Gastroesophageal sphincter (tissue), 4 donors: ENCODE results near the gene BPI. TPM values are rescaled to one million over a fixed set of nuclear protein-coding genes. Genes with fewer than 3 reads are reported as not detected.
A peak's percentile ranks its signal among the peaks of the same experiment; 100 is the strongest.

ENCODE experiments used
- ATAC-seq: fragments of 150-250 bp; one replicate; pipeline ENCODE4 v1.9.1; 2016; ENCODE audit warnings: mild to moderate bottlenecking, moderate library complexity
- H3K27ac ChIP-seq, 4 donors: fragments of 200-600 bp; sonication (generic) in 3 of 4; 1 replicate in 3 of 4; 2 replicates in 1 of 4; pipeline ENCODE4 v1.5.1; 2016 to 2019
- H3K27me3 ChIP-seq: fragments of 200-600 bp; sonication (generic); one replicate; pipeline ENCODE4 v1.5.1; 2019
- H3K36me3 ChIP-seq, 2 donors: fragments of 200-600 bp; sonication (generic); one replicate each; pipeline ENCODE4 v1.5.1; 2019; ENCODE audit warnings: control low read depth in 1 of 2
- H3K4me1 ChIP-seq, 3 donors: fragments of 200-600 bp; sonication (generic); 1 replicate in 2 of 3; 2 replicates in 1 of 3; pipeline ENCODE4 v1.5.1; 2016 to 2019; ENCODE audit warnings: control low read depth in 2 of 3
- H3K4me3 ChIP-seq, 2 donors: fragments of 200-600 bp; sonication (generic); one replicate each; pipeline ENCODE4 v1.5.1; 2019; ENCODE audit warnings: mild to moderate bottlenecking in 1 of 2, moderate library complexity in 1 of 2
- H3K9me3 ChIP-seq, 3 donors: fragments of 200-600 bp; sonication (generic); one replicate each; pipeline ENCODE4 v1.5.1; 2017 to 2019; ENCODE audit warnings: control low read depth in 2 of 3
- CTCF ChIP-seq, 4 experiments: fragments of 200-600 bp in 2 of 4; fragments of 450-650 bp in 2 of 4; sonication (generic) in 1 of 4; IDR thresholded peaks; one replicate each; pipeline ENCODE4 v1.5.1; 2017 to 2019; ENCODE audit warnings: antibody characterized with exemption in 4 of 4, mild to moderate bottlenecking in 2 of 4, moderate library complexity in 2 of 4
- EP300 ChIP-seq: sonication (generic); formaldehyde crosslinking; IDR thresholded peaks from one replicate; pipeline ENCODE4 v1.6.1; 2017; ENCODE audit warnings: antibody characterized with exemption, mild to moderate bottlenecking
- POLR2A ChIP-seq, 2 donors: fragments of 450-650 bp; IDR thresholded peaks; one replicate each; pipeline ENCODE4 v1.6.1; 2017; ENCODE audit warnings: antibody characterized with exemption in 2 of 2, mild to moderate bottlenecking in 2 of 2, moderate library complexity in 1 of 2
- POLR2AphosphoS5 ChIP-seq: sonication (generic); formaldehyde crosslinking; IDR thresholded peaks from one replicate; pipeline ENCODE4 v1.6.1; 2017; ENCODE audit warnings: antibody characterized with exemption
- WGBS, 2 donors: methylation state at CpG; one replicate each; pipeline ENCODE4 v1.1.5; 2018; ENCODE audit warnings: low coverage in 1 of 2; 5-methylcytosine and 5-hydroxymethylcytosine counted together
- total RNA-seq, 4 donors: library from RNA; depleted of rRNA; stranded (reverse); fragments of >200 nt; gene quantifications; one replicate each; pipeline ENCODE4 v1.1.0, GENCODE V29; 2016

BPI gene
- total RNA-seq, 4 donors from 2014 or later: 0.27 to 0.47 TPM; not detected in 2

- Histone ChIP-seq H3K27me3 (peaks cover 20% of the 10 kb centered on the region), H3K4me1 (peaks cover 0 to 5% (median 0%) of the 10 kb centered on the region in 3 donors), H3K4me3 (peak overlapping the region in 1 of 2 donors; percentile 1), H3K9me3 (peaks cover 0 to 7% (median 0%) of the 10 kb centered on the region in 3 donors), H3K27ac (no peak overlapping the region), H3K36me3 (no peaks in the 10 kb centered on the region)
- 39 to 53% methylated on average over 11 to 13 of the region's 16 CpGs for WGBS, 2 donors
- ATAC-seq: no peak
- TF ChIP-seq EP300: no peak
- no peak for TF ChIP-seq CTCF (IDR thresholded peaks at IDR 0.05)
- TF ChIP-seq POLR2AphosphoS5: no peak
- TF ChIP-seq POLR2A (IDR thresholded peaks at IDR 0.05): no peak
Observed at GRCh38 chr20:38343311-38344106, 39.6 kb downstream of the BPI start.

DNA sequence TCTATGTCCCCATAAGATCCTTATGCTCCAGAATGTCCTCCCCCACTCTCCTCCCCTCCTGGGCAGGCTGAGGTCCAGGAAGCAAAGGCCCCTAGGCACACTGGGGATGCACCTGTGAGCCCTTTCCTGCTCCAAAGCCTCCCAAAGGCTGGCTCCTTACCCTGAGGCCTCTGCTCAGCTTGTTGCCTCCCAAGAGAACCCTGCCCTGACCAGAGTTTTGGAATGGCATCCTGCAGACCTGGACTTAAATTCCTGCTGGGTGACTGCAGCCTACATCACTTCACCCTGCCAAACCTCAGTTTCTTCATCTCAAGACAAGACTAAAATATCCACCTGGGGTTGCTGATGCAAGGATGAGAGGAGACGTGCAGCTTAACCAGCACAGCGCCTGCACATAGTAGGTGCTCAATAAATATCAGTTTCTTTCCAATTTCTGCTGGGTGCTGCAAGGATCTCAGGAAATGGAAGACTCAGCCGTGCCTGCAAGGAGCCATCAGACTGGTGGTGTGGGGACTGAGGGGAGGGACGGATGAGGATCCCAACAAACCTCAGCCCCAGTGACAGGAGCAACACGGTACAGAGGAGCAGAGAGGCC lies 40.2 kb downstream of the BPI start:
- WGBS, 2 donors: 72% methylated on average over 2 of the region's 5 CpGs; no CpG with 5 or more reads in 1 of the 2 donors
- Histone ChIP-seq H3K4me1 (peaks cover 0 to 5% (median 0%) of the 10 kb centered on the region in 3 donors), H3K27ac (no peak overlapping the region), H3K36me3 (no peaks in the 10 kb centered on the region), H3K4me3 (no peak overlapping the region), H3K27me3 (peaks cover 13% of the 10 kb centered on the region), H3K9me3 (no peaks in the 10 kb centered on the region)
- no peak for ATAC-seq
- no peak for TF ChIP-seq POLR2A (IDR thresholded peaks at IDR 0.05)
- TF ChIP-seq POLR2AphosphoS5: no peak
- TF ChIP-seq CTCF (IDR thresholded peaks at IDR 0.05): no peak
- no peak for TF ChIP-seq EP300

GRCh38 chr20:38345643-38346042 lies 41.7 kb downstream of the BPI start:
- Histone ChIP-seq H3K9me3 (no peaks in the 10 kb centered on the region), H3K4me3 (no peak overlapping the region), H3K4me1 (peaks cover 0 to 5% (median 0%) of the 10 kb centered on the region in 3 donors), H3K27ac (no peak overlapping the region), H3K36me3 (no peaks in the 10 kb centered on the region), H3K27me3 (peaks cover 7% of the 10 kb centered on the region)
- no peak for TF ChIP-seq POLR2AphosphoS5
- TF ChIP-seq EP300: no peak
- no peak for TF ChIP-seq CTCF (IDR thresholded peaks at IDR 0.05)
- TF ChIP-seq POLR2A (IDR thresholded peaks at IDR 0.05): no peak
- no peak for ATAC-seq
- WGBS, 2 donors: 7 to 40% methylated on average over 2 of the region's 2 CpGs

GRCh38 chr20:38346247-38346651 lies 42.3 kb downstream of the BPI start, which contains the start of gene LBP:
Gene LBP (plus strand): TSS chr20:38346482. CDS start chr20:38346517, 35 bp downstream.
- TF ChIP-seq POLR2A (IDR thresholded peaks at IDR 0.05) (no peak), EP300 (no peak), CTCF (IDR thresholded peaks at IDR 0.05) (no peak), POLR2AphosphoS5 (no peak)
- no peak within 1 kb of the TSS for H3K4me3 ChIP-seq
- no CpG with 5 or more reads among the region's 8 CpGs for WGBS, 2 donors
- H3K27ac ChIP-seq: no peak within 1 kb of the TSS
- H3K36me3 ChIP-seq: no peaks in the 10 kb centered on the region
- no peaks in the 10 kb centered on the region for H3K9me3 ChIP-seq
- H3K27me3 ChIP-seq: peaks cover 7% of the 10 kb centered on the region
- ATAC-seq: peak; percentile 35
- H3K4me1 ChIP-seq: peaks cover 0 to 5% (median 0%) of the 10 kb centered on the region in 3 donors

GRCh38 chr20:38346741-38347140 lies 42.8 kb downstream of the BPI start:
- H3K4me3 ChIP-seq: no peak overlapping the region
- H3K27me3 ChIP-seq: peaks cover 7% of the 10 kb centered on the region
- peaks cover 0 to 5% (median 0%) of the 10 kb centered on the region in 3 donors for H3K4me1 ChIP-seq
- H3K9me3 ChIP-seq: no peaks in the 10 kb centered on the region
- TF ChIP-seq EP300: no peak
- no peak for TF ChIP-seq POLR2A (IDR thresholded peaks at IDR 0.05)
- TF ChIP-seq POLR2AphosphoS5: no peak
- no peak for TF ChIP-seq CTCF (IDR thresholded peaks at IDR 0.05)
- no peaks in the 10 kb centered on the region for H3K36me3 ChIP-seq
- no peak for ATAC-seq
- WGBS, 2 donors: 90 to 94% methylated on average over 2 of the region's 4 CpGs
- H3K27ac ChIP-seq: no peak overlapping the region
